Calu3 (cell line): ENCODE results near the gene OR52K1. TPM values are rescaled to one million over a fixed set of nuclear protein-coding genes. Genes with fewer than 3 reads are reported as not detected.

Experiments used
- BruUV-seq: library from RNA; stranded (reverse); fragments of 400-500 nt; replicated peaks from 2 replicates; lab custom pipeline; 2021; lab: Mats Ljungman, UMichigan
- CTCF ChIA-PET: fragments of 300-600 bp; sonication (Branson Sonifier 250); formaldehyde crosslinking; loops from one replicate; lab custom pipeline; 2022; ENCODE audit warnings: antibody characterized with exemption; lab: Charles Lee
- DNase-seq: peaks from one replicate; pipeline ENCODE4 v3.0.0; 2022
- H3K27ac Mint-ChIP-seq: one replicate; pipeline ENCODE4 v1.8.0; 2022; ENCODE audit warnings: mixed read lengths; ENCODE audit not compliant: unreplicated experiment
- H3K27me3 Mint-ChIP-seq: one replicate; pipeline ENCODE4 v1.8.0; 2022; ENCODE audit warnings: mixed read lengths; ENCODE audit not compliant: unreplicated experiment
- H3K36me3 Mint-ChIP-seq: one replicate; pipeline ENCODE4 v1.8.0; 2022; ENCODE audit warnings: mild to moderate bottlenecking, moderate library complexity, mixed read lengths; ENCODE audit not compliant: insufficient read depth, unreplicated experiment
- H3K4me1 Mint-ChIP-seq: one replicate; pipeline ENCODE4 v1.8.0; 2022; ENCODE audit warnings: mild to moderate bottlenecking, low read depth, mixed read lengths; ENCODE audit not compliant: unreplicated experiment
- H3K4me3 Mint-ChIP-seq: one replicate; pipeline ENCODE4 v1.8.0; 2022; ENCODE audit warnings: mild to moderate bottlenecking, low read depth, moderate library complexity, mixed read lengths; ENCODE audit not compliant: unreplicated experiment
- H3K9me3 Mint-ChIP-seq: one replicate; pipeline ENCODE4 v1.8.0; 2022; ENCODE audit warnings: low read depth, mixed read lengths; ENCODE audit not compliant: unreplicated experiment
- intact Hi-C: fragments of 100-400 bp; cut with micrococcal nuclease; formaldehyde crosslinking; loops from one replicate; pipeline ENCODE4 v1.10.0; 2022; ENCODE audit not compliant: unreplicated experiment
- total RNA-seq: library from RNA; stranded (reverse); gene quantifications from 2 replicates; pipeline ENCODE4 v1.2.3, GENCODE V29; 2022
- TF ChIP-seq, protein P1 (sequence below): fragments of 200-600 bp; IDR thresholded peaks from one replicate; pipeline ENCODE4 v1.8.0; 2022; ENCODE audit warnings: antibody characterized with exemption; ENCODE audit not compliant: unreplicated experiment

The OR52K1 gene
- total RNA-seq, 1 experiment from 2014 or later = not detected

- intact Hi-C loops = loop anchor here (5.0 kb wide), 1 partner anchor 115 kb away; the partner anchor contains the start of gene TRIM68
- H3K4me3 Mint-ChIP-seq = peak overlapping the region; percentile 15
- H3K27me3 Mint-ChIP-seq = peaks cover 55% of the 10 kb centered on the region
- no peak overlapping the region for H3K27ac Mint-ChIP-seq
- CTCF ChIA-PET = interaction anchor here (1.8 to 2.7 kb wide), 2 partner anchors 99 to 305 kb away, joined by 8 to 23 read pairs; partner anchors contain the start of gene TRIM21
- DNase-seq = no peak
- peaks cover 28% of the 10 kb centered on the region for H3K4me1 Mint-ChIP-seq
- peaks cover 5% of the 10 kb centered on the region for H3K36me3 Mint-ChIP-seq
- TF ChIP-seq, protein P1, sequence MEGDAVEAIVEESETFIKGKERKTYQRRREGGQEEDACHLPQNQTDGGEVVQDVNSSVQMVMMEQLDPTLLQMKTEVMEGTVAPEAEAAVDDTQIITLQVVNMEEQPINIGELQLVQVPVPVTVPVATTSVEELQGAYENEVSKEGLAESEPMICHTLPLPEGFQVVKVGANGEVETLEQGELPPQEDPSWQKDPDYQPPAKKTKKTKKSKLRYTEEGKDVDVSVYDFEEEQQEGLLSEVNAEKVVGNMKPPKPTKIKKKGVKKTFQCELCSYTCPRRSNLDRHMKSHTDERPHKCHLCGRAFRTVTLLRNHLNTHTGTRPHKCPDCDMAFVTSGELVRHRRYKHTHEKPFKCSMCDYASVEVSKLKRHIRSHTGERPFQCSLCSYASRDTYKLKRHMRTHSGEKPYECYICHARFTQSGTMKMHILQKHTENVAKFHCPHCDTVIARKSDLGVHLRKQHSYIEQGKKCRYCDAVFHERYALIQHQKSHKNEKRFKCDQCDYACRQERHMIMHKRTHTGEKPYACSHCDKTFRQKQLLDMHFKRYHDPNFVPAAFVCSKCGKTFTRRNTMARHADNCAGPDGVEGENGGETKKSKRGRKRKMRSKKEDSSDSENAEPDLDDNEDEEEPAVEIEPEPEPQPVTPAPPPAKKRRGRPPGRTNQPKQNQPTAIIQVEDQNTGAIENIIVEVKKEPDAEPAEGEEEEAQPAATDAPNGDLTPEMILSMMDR = no peak
- peaks cover 4% of the 10 kb centered on the region for H3K9me3 Mint-ChIP-seq
- BruUV-seq = no TSS peak
Measured at GRCh38 chr11:4491878-4492606, 9.6 kb downstream of the OR52K1 start.

- peaks cover 31% of the 10 kb centered on the region for H3K4me1 Mint-ChIP-seq
- TF ChIP-seq, protein P1 = no peak
- H3K4me3 Mint-ChIP-seq = no peak overlapping the region
- H3K36me3 Mint-ChIP-seq = peaks cover 5% of the 10 kb centered on the region
- BruUV-seq = no TSS peak
- no peak overlapping the region for H3K27ac Mint-ChIP-seq
- peaks cover 4% of the 10 kb centered on the region for H3K9me3 Mint-ChIP-seq
- H3K27me3 Mint-ChIP-seq = peaks cover 70% of the 10 kb centered on the region
- DNase-seq = no peak
- intact Hi-C loops = loop anchor here (1.0 to 5.0 kb wide), 3 partner anchors 100 to 306 kb away; partner anchors contain the start of genes TRIM21 and TRIM68
- CTCF ChIA-PET = interaction anchor here (1.2 to 2.7 kb wide), 5 partner anchors 10 to 306 kb away, joined by 3 to 23 read pairs (median 7); partner anchors contain the start of gene TRIM21
Measured at GRCh38 chr11:4493480-4493818, 11.0 kb downstream of the OR52K1 start.

DNA sequence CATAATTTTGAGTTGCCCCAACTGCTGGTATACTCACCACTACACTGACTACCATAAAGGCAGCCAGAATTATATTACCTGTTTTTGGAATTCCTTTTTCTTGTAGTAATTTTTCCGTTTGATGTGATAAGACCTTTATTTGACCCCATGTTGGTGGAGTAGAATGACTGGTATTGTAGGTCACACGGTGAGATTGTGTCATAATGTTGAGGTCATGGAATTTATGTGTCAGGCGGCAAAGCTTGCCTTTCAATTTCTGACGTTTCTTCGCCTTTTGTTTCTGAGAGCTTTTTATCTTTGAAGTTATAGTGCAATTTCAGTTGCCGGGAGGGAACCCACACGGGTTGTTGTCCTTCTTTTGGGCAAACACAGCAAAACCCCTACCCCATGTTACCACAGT is 13.0 kb downstream of the OR52K1 start:
- Mint-ChIP-seq H3K27me3 (peaks cover 63% of the 10 kb centered on the region), H3K36me3 (peaks cover 5% of the 10 kb centered on the region), H3K4me1 (peaks cover 31% of the 10 kb centered on the region), H3K27ac (peak overlapping the region; percentile 85), H3K4me3 (no peak overlapping the region), H3K9me3 (peaks cover 4% of the 10 kb centered on the region)
- intact Hi-C loops = no loop called here
- TF ChIP-seq, protein P1 = no peak
- BruUV-seq = no TSS peak
- peak; percentile 19 for DNase-seq
- CTCF ChIA-PET = interaction anchor here (1.3 kb wide), 1 partner anchor 308 kb away, joined by 4 read pairs; no protein-coding TSS in a partner anchor

DNA sequence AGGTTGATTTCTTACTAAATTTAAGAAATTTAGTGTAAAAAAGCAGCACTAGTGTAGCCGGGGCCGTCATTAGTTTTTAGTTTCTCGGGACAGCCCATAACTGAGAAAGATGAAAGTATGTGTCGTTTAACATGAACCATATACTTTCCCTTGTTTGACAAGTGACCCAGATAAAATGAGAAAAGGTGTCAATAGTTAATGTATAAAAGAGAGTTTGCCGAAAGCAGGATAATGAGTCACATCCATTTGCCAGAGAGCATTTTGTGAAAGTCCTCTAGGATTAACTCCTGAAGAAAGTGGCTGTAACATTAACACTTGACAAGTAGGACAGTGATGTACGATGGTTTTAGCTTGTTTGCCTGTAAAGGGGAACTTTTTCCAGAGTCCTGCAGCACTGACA is 13.5 kb downstream of the OR52K1 start:
- intact Hi-C loops = no loop called here
- H3K4me3 Mint-ChIP-seq = no peak overlapping the region

More for the DNA sequence above, 13.5 kb downstream of the OR52K1 start:
- H3K4me1 Mint-ChIP-seq = peaks cover 31% of the 10 kb centered on the region
- BruUV-seq = no TSS peak
- peak overlapping the region; percentile 85 for H3K27ac Mint-ChIP-seq
- DNase-seq = no peak
- peaks cover 66% of the 10 kb centered on the region for H3K27me3 Mint-ChIP-seq
- CTCF ChIA-PET = interaction anchor here (1.1 to 2.0 kb wide), 3 partner anchors 43 to 308 kb away, joined by 4 to 7 read pairs (median 5); no protein-coding TSS in a partner anchor
- H3K36me3 Mint-ChIP-seq = peaks cover 5% of the 10 kb centered on the region
- TF ChIP-seq, protein P1 = no peak
- peaks cover 4% of the 10 kb centered on the region for H3K9me3 Mint-ChIP-seq
